Activated CD8-positive, alpha-beta memory T cell treated with anti-CD3 and anti-CD28 coated beads for 24 hours (primary cell): Measurements from ENCODE around the gene CASKIN2.

ENCODE experiments used
- DNase-seq: peaks from one replicate; pipeline ENCODE4 v3.0.0-alpha.2; 2020

The CASKIN2 gene

DNA sequence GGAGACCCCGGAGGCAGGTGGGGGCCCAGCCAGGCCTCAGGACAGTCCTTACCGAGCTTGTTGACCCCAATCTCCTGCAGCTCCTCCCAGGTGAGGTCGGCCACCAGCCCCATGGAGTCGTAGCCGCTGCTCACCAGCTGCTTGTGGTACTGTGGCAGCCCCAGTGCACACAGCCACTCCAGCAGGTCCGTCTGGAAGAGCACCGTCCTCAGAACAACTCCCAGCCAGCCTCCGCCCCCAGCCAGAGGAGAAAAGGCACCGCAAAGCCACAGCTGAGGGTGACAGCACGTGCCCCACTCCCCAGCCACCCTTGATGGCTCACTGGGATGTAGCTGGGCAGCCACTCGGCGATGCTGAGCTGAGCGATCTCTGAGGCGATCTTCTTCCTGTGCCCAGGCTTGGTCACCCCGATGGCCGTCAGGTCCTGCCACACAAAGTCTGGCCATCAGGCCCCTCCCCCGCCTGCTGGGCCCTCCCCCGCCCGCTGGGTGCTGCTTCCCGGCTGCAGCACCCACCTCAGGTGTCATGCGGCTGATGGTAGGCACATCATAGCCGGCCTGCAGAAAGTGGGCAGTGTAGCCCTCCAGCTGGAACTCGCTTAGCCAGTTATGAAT lies 11.9 kb downstream of the CASKIN2 start:
- no peak for DNase-seq

- DNase-seq, result no peak
Observed at GRCh38 chr17:75502721-75503329, 12.5 kb downstream of the CASKIN2 start.

DNA sequence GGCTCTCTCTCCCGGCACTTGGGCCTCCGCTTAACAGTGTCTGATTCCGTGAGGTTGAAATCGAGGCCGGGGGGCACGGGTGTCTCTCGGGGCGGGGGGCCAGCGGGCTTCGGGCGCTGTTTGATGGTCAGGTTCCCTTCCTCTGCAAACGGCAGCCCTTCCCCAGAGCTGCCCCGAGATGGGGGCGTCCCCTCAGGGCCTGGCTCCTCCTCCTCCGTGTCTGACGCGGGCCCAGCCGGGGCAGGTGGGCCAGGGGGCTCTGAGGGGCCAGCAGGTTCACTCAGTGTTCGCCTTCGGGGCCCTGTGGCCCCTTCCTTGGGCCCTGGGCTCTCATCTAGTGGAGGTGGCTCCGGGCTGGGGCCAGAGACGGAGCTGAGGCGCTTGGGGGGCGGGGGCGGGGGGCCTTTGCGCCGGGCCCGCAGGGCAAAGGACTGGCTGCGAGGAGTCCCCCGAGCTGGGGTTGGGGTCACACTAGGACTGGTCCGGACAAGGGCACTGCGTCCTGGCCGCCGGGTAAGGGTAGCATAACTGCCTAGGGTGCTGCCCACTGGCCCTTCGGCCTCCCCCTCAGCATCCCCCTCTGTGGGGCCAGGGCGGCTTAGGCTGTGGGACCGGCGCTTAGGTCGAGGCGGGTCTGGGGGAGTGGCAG lies 13.1 kb downstream of the CASKIN2 start:
- DNase-seq, result no peak

- no peak for DNase-seq
Observed at GRCh38 chr17:75501378-75502071, 13.8 kb downstream of the CASKIN2 start.

GRCh38 chr17:75500419-75501216 lies 14.7 kb downstream of the CASKIN2 start:
- DNase-seq, result no peak

DNA sequence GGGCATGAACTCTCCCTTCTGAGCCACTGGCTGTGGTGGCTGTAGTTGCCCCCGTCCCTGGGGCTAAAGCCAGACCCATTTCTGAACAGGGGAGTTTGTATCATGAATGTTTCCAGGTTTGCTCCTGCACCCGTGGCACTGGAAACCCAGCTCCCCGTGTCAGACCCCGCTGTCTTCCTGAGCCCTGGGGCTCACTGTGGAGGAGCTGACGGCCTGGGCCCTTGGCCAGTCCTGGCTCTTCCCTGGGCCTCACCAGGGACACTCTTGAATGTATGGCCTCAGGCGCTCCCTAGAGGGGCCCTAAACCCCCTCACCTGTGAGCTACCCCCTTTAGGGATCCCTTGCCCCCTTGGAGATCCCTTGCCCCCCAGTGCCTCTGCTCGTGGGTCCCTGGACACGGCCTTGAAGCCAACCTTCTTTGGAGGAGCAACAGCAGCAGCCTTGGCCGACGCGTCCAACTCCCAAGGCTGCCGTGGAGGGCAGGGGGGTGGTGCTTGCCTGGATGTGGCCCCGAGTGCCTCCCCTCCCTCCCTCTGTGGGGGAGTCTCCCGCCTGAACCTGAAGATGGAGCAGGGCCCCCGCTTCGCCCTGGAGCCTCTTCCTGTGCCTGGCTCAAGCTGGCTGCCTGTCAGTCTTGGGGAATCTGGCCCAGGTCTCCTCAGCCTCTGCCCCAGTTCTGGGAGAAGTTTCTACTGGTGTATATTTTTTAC lies 15.9 kb downstream of the CASKIN2 start:
- no peak for DNase-seq

DNA sequence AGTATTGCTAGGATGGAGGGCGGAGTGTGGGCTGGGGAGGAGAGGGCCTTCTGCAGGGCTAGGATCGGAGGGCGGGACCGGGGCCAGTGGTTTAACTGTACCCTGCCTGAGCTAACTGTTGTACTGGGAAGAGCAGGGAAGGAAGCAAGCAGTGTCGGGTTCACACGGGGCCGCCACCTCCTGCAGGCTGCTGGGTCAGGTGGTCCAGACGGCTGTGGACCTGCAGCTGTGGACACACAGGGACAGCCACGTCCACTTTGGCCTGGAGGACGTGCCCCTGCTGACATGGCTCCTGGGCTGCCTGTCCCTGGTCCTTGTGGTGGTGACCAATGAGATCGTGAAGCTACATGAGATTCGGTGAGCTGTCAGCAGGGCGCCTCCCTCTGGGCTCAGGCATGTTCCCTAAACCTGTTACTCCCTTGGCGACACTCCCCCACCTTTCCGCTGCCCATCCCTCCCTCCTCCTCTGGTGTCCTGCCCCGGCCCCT lies 16.6 kb downstream of the CASKIN2 start:
- no peak for DNase-seq

DNA sequence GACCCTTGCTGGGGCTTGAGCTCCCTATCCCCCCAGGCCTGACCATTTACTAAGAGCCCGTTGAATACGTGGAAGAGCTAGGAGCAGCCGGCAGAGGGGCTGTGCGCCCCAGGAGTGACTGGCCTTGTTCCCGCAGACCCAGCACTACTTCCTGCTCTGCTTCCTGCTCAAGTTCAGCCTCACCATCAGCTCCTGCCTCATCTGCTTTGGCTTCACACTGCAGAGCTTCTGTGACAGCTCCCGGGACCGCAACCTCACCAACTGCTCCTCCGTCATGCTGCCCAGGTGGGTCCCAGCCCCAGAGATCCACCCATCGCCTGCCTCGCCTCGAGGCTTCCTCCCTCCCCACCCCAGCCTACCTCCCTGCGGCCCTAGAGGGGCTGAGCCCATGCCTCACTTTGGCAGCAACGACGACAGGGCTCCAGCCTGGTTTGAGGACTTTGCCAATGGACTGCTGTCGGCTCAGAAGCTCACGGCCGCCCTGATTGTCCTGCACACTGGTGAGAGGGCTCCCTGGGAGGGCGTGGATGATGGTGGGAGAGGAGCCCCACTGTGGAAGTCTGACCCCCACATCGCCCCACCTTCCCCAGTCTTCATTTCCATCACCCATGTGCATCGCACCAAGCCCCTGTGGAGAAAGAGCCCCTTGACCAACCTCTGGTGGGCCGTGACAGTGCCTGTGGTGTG lies 17.2 kb downstream of the CASKIN2 start:
- DNase-seq, result no peak

DNA sequence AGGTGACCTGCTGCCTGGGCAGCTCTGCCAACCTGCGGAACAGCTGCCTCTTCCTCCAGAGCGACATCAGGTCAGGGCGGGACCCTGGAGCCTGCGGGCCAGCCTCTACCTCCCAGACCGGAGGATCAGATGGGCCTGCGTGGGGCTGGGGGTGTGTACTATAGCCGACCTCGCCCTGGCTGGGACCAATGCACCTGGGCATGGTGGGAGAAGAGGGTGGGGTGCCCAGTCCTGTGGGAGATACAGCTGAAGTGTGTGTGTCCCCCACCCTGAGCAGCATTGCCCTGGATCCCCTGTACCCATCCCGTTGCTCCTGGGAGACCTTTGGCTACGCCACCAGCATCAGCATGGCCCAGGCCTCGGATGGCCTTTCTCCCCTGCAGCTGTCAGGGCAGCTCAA lies 19.3 kb downstream of the CASKIN2 start:
- DNase-seq, result no peak

- no peak for DNase-seq
Observed at GRCh38 chr17:75494326-75494877, 20.9 kb downstream of the CASKIN2 start.

DNA sequence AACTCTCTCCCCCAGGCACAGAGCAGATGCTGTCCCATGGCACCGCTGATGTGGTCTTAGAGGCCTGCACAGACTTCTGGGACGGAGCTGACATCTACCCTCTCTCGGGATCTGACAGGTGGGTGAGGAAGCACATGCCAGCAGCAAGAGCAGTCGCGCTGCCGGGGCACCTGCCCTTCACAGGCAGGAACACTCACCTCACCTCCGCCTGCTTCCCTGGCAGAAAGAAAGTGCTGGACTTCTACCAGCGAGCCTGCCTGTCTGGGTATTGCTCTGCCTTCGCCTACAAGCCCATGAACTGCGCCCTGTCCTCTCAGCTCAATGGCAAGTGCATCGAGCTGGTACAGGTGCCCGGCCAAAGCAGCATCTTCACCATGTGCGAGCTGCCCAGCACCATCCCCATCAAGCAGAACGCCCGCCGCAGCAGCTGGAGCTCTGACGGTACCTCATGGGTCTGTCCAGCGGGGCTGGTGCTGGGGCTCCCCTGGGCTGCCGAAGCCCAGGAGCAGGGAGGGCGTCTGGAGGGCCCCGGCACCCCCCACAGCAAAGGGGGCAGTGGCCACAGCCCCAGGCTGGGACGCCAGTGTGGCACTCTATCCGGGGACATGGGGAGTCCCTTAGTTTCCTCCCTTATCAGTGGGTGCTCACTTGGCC lies 21.7 kb downstream of the CASKIN2 start:
- no peak for DNase-seq

- DNase-seq, result no peak
Observed at GRCh38 chr17:75492555-75493168, 22.7 kb downstream of the CASKIN2 start.

DNA sequence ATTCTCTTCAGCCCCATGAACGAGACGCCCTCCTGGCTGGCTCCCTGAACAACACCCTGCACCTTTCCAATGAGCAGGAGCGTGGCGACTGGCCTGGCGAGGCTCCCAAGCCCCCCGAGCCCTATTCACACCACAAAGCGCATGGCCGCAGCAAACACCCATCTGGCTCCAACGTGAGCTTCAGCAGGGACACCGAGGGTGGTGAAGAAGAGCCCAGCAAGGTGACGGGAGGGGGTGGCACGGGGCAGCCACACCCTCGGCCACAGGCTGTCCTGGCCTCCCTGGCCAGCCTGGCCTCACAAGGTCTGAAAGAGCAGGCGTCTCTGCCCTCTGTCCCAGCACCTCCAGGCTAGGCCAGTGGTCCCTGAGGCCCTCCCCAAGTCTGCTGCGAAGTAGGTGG lies 23.7 kb downstream of the CASKIN2 start:
- no peak for DNase-seq

DNA sequence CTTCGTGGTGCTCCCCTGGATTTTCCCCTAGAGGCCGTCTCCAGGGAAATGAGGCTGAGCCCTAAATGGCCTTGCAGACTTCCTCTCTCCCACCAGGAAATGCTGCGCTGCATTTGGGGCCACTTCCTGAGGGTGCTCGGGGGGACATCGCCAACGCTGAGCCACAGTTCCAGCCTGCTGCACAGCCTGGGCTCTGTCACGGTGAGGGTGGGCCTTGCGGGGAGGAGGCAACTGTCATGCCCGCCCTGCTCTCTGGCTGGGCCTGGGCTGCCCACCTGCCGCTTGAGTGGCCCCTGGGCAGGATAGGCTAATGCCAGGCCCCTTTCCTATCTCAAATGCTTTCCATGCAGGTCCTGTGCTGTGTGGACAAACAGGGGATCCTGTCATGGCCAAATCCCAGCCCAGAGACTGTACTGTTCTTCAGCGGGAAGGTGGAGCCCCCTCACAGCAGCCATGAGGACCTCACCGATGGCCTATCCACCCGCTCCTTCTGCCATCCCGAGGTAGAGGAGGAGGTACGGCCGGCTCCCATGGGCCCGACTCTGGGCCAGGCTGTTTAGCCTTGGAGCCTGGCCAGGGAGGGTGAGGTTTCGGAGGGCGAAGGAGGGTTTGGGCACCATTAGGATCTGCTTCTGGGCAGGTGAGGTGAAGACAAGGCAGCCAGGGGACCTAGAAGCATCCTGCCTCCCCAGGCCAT lies 24.2 kb downstream of the CASKIN2 start:
- DNase-seq, result no peak

DNA sequence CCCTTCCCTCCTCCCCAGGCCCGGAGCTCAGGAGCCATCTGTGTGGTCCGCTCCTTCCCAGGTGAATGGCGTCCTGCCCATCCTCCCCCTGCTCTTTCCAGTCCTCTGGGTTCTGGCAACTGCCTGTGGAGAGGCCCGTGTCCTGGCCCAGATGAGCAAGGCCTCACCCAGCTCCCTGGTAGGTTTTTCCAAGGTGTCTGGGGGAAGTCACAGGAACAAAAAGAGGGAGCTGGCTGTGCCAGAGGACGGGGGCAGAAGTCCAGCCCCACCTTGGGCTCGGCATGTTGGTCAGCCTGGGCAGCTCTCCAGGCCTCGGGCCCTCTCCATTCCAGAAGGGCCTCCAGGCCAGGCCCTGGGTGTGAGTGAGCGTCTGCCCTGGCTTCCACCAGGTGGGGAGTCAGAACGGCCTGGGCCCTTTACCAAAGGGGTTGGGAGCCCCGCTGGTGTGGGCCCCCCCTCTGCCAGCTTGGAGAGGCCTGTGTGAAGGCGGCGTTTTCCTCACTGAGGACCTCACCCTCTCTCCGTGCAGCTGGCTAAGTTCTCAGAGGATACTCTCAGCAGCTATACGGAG lies 25.1 kb downstream of the CASKIN2 start:
- DNase-seq, result no peak

DNA sequence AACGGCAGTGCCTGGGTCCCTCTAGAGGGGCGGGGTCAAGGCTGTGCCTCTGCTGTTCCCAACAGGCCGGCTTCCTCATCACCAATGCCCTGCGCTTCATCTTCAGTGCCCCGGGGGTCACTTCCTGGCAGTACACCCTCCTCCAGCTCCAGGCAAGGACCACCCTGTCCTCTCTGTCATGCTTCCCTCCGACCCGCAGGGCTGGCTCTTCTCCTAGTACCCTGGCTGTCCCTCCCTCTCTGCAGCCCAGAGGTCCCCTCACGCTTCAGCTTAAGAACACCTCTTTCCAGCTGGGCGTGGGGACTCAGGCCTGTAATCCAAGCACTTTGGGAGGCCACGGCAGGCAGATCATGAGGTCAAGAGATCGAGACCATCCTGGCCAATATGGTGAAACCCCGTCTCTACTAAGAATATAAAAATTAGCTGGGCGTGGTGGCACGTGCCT lies 25.8 kb downstream of the CASKIN2 start:
- no peak for DNase-seq

- no peak for DNase-seq
Observed at GRCh38 chr17:75488693-75489510, 26.4 kb downstream of the CASKIN2 start.
